ENCODE measurements around the gene HMCN2.

DNA sequence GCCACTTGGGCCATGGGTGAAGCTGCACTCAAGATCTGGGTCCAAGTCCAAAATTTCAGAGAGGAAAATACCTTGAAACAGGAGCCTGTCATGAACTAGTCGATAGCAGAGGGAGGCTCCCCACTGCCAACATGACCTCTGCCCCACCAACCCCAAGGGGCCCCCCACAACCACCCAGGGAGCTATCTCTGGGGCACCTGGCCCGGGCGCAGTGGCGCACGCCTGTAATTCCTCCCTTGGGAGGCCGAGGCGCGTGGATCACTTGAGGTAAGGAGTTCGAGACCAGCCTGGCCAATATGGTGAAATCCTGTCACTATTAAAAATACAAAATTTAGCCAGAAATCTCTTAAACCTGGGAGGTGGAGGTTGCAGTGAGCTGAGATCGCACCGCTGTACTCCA, 20.1 kb upstream of the HMCN2 start:
- TF ChIP-seq, protein P1, sequence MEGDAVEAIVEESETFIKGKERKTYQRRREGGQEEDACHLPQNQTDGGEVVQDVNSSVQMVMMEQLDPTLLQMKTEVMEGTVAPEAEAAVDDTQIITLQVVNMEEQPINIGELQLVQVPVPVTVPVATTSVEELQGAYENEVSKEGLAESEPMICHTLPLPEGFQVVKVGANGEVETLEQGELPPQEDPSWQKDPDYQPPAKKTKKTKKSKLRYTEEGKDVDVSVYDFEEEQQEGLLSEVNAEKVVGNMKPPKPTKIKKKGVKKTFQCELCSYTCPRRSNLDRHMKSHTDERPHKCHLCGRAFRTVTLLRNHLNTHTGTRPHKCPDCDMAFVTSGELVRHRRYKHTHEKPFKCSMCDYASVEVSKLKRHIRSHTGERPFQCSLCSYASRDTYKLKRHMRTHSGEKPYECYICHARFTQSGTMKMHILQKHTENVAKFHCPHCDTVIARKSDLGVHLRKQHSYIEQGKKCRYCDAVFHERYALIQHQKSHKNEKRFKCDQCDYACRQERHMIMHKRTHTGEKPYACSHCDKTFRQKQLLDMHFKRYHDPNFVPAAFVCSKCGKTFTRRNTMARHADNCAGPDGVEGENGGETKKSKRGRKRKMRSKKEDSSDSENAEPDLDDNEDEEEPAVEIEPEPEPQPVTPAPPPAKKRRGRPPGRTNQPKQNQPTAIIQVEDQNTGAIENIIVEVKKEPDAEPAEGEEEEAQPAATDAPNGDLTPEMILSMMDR (IDR thresholded peaks at IDR 0.05; ENCODE audit: low read length) = no peak
- TF ChIP-seq EZH2 (optimal IDR thresholded peaks at IDR 0.05; ENCODE audit: low read depth, low read length) = no peak
